Uterus (tissue), 4 donors: ENCODE measurements around the gene CAB39L. TPM values are rescaled to one million over a fixed set of nuclear protein-coding genes. Genes with fewer than 3 reads are reported as not detected.

ENCODE experiments used
- DNase-seq, 2 donors: peaks; one replicate each; pipeline ENCODE4 v3.0.0-alpha.2; 2019 to 2020
- H3K27ac ChIP-seq, 2 donors: fragments of 200-600 bp; sonication (generic); 1 replicate in 1 of 2; 2 replicates in 1 of 2; pipeline ENCODE4 v1.5.1; 2016 to 2018
- H3K27me3 ChIP-seq, 2 donors: fragments of 200-600 bp; sonication (generic); one replicate each; pipeline ENCODE4 v1.5.1; 2018 to 2019; ENCODE audit warnings: control low read depth in 1 of 2
- H3K36me3 ChIP-seq, 2 donors: fragments of 200-600 bp; sonication (generic); one replicate each; pipeline ENCODE4 v1.5.1; 2019; ENCODE audit warnings: control low read depth in 1 of 2
- H3K4me1 ChIP-seq, 2 donors: fragments of 200-600 bp; sonication (generic); one replicate each; pipeline ENCODE4 v1.5.1; 2018 to 2019; ENCODE audit warnings: control low read depth in 1 of 2
- H3K4me3 ChIP-seq, 2 donors: fragments of 200-600 bp; sonication (generic); 1 replicate in 1 of 2; 2 replicates in 1 of 2; pipeline ENCODE4 v1.5.1; 2018 to 2019; ENCODE audit warnings: mild to moderate bottlenecking in 1 of 2
- H3K9me3 ChIP-seq, 2 donors: fragments of 200-600 bp; sonication (generic); one replicate each; pipeline ENCODE4 v1.5.1; 2019; ENCODE audit warnings: control low read depth in 1 of 2
- POLR2A ChIP-seq, 2 donors: fragments of 450-650 bp; IDR thresholded peaks; one replicate each; pipeline ENCODE4 v1.6.1; 2016; ENCODE audit warnings: antibody characterized with exemption in 2 of 2, mild to moderate bottlenecking in 1 of 2, moderate library complexity in 1 of 2
- intact Hi-C: fragments of 100-400 bp; cut with DNase I; formaldehyde crosslinking; loops from one replicate; pipeline ENCODE4 v1.15.1; 2023; ENCODE audit warnings: low total_unique reads
- total RNA-seq, 4 donors: library from RNA; depleted of rRNA in 3 of 4; stranded (reverse); fragments of >200 nt in 3 of 4; gene quantifications; one replicate each; pipeline versions ENCODE4 v1.1.0 to v1.2.4, GENCODE V29; 2014 to 2023
- TF ChIP-seq, protein P1 (sequence below), 4 experiments: fragments of 200-600 bp in 2 of 4; fragments of 450-650 bp in 2 of 4; sonication (generic) in 2 of 4; IDR thresholded peaks; one replicate each; pipeline ENCODE4 v1.5.1; 2016 to 2019; ENCODE audit warnings: antibody characterized with exemption in 4 of 4, mild to moderate bottlenecking in 2 of 4, moderate library complexity in 1 of 4
- donor health status: DM: yes; HTN: yes; CAD: no.

Gene CAB39L
- total RNA-seq, 4 donors from 2014 or later, result 12.0 to 24.7 (median 18.5) TPM

DNA sequence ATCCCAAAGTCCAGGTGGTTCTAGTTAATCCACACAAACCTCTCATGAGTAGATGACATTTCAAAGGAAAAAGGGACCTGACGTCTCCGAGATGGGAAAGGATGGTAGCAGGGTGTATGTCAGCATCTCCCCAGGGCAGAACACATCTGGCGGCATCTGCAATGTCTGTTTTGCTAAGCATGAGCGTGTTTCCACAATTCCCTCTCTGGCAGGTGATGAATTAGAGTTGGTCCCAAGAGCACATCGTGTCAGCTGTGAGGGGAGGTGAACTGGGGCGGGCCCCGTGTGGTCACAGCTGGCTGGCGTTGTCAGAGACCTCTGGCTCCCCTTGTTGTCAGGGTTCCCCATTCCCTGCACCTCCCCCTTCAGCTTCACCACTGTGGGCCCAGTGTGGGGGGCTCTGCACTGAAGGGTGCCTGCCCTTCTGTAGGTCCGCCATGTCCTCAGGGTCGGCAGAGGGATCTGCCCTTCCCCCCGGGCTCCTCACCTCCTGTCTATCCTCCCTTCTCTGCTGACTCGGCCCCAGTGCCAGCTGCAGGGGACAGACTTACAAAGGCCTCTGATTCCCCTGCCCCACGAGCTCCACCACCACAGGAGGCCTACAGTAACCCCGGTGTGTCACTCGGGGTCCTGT, 138.0 kb downstream of the CAB39L start:
- intact Hi-C loops, result loop anchor here (10.0 kb wide), 1 partner anchor 129 kb away; no protein-coding TSS in a partner anchor
- TF ChIP-seq POLR2A (IDR thresholded peaks at IDR 0.05), result no peak
- TF ChIP-seq, protein P1, sequence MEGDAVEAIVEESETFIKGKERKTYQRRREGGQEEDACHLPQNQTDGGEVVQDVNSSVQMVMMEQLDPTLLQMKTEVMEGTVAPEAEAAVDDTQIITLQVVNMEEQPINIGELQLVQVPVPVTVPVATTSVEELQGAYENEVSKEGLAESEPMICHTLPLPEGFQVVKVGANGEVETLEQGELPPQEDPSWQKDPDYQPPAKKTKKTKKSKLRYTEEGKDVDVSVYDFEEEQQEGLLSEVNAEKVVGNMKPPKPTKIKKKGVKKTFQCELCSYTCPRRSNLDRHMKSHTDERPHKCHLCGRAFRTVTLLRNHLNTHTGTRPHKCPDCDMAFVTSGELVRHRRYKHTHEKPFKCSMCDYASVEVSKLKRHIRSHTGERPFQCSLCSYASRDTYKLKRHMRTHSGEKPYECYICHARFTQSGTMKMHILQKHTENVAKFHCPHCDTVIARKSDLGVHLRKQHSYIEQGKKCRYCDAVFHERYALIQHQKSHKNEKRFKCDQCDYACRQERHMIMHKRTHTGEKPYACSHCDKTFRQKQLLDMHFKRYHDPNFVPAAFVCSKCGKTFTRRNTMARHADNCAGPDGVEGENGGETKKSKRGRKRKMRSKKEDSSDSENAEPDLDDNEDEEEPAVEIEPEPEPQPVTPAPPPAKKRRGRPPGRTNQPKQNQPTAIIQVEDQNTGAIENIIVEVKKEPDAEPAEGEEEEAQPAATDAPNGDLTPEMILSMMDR (IDR thresholded peaks at IDR 0.05), result no peak
- no peak for DNase-seq
- H3K27me3 ChIP-seq, result no peaks in the 10 kb centered on the region
- H3K36me3 ChIP-seq, result no peaks in the 10 kb centered on the region
- peaks cover 0 to 4% of the 10 kb centered on the region in 2 donors for H3K4me1 ChIP-seq
- peak overlapping the region; percentile 88 to 97 for H3K27ac ChIP-seq
- H3K4me3 ChIP-seq, result no peak overlapping the region
- H3K9me3 ChIP-seq, result no peaks in the 10 kb centered on the region

DNA sequence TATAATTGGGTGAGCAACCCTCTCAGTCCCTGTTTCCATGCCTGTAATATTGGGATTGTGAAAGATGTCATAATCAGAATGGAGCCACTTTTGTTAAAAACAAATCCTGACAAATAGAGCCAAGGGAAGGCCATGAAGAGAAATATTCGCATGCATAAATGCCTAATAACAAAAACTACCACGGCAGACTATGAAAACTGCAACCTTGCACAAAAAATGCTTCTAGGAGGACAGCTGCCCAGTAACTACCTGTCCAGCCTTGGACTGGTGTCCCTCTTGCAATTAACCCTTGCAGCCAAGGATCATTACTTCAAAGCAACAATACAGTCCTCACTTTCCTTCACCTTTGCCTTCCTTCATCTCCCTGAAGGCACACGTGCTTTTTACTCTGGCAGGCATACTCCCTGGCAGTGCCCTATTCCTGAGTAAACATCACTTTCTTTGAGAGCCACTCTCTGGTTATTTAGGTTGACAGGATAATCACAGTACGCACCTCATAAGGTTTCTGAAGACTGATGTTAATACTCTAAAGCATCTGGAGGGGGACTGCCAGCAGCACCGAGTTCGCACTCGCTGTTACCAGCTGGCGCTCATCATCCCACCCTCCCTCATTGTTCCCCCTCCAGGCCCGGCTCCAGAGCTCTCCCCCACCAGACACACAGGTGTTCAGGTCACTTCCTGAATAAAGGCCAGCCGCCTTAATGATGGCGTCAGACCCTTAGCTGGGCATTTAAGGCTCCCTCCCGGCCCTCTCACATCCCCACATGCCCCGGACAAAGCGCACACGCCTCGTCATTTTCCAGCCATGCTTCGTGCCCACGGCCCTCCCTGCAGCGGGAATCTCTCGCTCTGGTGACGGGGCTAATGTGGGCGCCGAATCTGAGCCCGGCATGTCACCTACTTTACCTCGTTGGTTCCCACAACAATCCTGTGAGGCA, 138.8 kb downstream of the CAB39L start:
- intact Hi-C loops, result loop anchor here (5.0 to 10.0 kb wide), 2 partner anchors 130 to 302 kb away; no protein-coding TSS in a partner anchor
- peak overlapping the region; percentile 88 to 97 for H3K27ac ChIP-seq
- H3K4me3 ChIP-seq, result no peak overlapping the region
- TF ChIP-seq, protein P1 (IDR thresholded peaks at IDR 0.05), result no peak
- no peak for TF ChIP-seq POLR2A (IDR thresholded peaks at IDR 0.05)
- no peaks in the 10 kb centered on the region for H3K36me3 ChIP-seq
- H3K27me3 ChIP-seq, result no peaks in the 10 kb centered on the region
- no peak for DNase-seq
- H3K9me3 ChIP-seq, result no peaks in the 10 kb centered on the region
- H3K4me1 ChIP-seq, result peaks cover 0 to 4% of the 10 kb centered on the region in 2 donors

DNA sequence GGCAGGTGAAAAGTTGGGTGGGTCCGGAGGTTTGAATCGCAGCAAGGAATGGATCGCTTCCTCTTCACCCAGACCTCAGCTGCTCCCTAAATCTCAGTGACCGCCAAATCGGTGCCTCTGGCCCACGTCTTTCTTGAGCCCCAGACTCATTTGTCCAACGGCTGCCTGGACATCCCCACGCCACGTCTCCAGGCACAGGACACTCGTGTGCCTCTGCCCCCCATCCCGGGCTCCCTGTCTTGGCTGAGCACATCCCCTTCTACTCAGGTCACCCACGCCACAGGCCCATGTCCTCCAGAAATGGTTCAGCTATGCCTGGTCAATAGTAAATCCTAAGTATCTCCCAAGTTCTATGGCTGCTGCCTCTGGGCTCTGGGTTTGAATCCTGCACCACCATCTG, 139.5 kb downstream of the CAB39L start:
- no peaks in the 10 kb centered on the region for H3K9me3 ChIP-seq
- no peak for DNase-seq
- no peaks in the 10 kb centered on the region for H3K36me3 ChIP-seq
- H3K27me3 ChIP-seq, result no peaks in the 10 kb centered on the region
- intact Hi-C loops, result loop anchor here (5.0 to 10.0 kb wide), 2 partner anchors 130 to 303 kb away; no protein-coding TSS in a partner anchor
- H3K4me1 ChIP-seq, result peaks cover 0 to 4% of the 10 kb centered on the region in 2 donors
- peak overlapping the region; percentile 0 to 97 for H3K27ac ChIP-seq
- H3K4me3 ChIP-seq, result no peak overlapping the region
- TF ChIP-seq, protein P1 (IDR thresholded peaks at IDR 0.05), result no peak
- no peak for TF ChIP-seq POLR2A (IDR thresholded peaks at IDR 0.05)

DNA sequence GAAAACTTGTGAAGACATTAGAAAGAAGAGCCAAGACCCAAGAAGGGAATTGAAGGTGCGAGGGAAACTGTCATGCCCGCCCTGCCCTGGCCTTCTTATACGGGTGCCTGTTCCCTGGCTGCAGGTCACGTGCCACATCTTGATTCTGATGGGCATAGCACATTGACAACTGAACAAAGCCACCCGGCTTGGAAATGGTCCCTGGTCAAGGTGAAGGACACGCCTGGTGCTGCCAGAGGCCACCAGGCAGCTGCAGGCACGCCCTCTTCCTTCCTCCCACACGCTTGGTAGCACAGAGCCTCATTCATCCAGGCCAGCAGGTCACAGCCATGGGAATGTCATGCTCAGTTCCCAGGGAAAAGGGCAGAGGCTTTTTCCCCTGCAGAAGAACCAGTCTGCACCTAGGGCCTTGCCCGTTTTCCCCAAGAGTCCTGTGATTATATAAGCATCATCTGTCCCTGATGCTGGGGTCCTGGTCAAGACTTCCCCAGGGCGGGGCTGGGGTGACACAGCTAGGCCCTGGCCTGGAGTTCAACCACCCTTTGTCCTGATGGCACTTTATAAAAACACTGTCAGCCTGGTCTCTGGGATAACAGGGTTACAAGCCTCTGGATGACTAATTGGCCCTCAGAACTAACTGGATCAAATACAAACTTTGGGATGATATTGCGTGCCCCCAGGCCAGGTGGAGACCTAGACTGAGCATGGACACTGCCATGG, 140.2 kb downstream of the CAB39L start:
- H3K27ac ChIP-seq, result peak overlapping the region in 1 of 2 donors; percentile 97

More for the DNA sequence above, 140.2 kb downstream of the CAB39L start:
- intact Hi-C loops, result loop anchor here (5.0 to 10.0 kb wide), 2 partner anchors 131 to 304 kb away; no protein-coding TSS in a partner anchor
- Histone ChIP-seq H3K9me3 (no peaks in the 10 kb centered on the region), H3K27me3 (no peaks in the 10 kb centered on the region), H3K4me3 (no peak overlapping the region), H3K4me1 (no peaks in the 10 kb centered on the region), H3K36me3 (no peaks in the 10 kb centered on the region)
- DNase-seq, result no peak
- TF ChIP-seq POLR2A (IDR thresholded peaks at IDR 0.05), result no peak
- TF ChIP-seq, protein P1 (IDR thresholded peaks at IDR 0.05), result no peak
